HG03097 (cell line): ENCODE results near the gene GBX1.

Experiments
- ATAC-seq: cut with Tn5 transposase; IDR thresholded peaks from one replicate; pipeline ENCODE4 v1.9.1; 2021; ENCODE audit not compliant: unreplicated experiment, low FRiP score

The GBX1 gene

DNA sequence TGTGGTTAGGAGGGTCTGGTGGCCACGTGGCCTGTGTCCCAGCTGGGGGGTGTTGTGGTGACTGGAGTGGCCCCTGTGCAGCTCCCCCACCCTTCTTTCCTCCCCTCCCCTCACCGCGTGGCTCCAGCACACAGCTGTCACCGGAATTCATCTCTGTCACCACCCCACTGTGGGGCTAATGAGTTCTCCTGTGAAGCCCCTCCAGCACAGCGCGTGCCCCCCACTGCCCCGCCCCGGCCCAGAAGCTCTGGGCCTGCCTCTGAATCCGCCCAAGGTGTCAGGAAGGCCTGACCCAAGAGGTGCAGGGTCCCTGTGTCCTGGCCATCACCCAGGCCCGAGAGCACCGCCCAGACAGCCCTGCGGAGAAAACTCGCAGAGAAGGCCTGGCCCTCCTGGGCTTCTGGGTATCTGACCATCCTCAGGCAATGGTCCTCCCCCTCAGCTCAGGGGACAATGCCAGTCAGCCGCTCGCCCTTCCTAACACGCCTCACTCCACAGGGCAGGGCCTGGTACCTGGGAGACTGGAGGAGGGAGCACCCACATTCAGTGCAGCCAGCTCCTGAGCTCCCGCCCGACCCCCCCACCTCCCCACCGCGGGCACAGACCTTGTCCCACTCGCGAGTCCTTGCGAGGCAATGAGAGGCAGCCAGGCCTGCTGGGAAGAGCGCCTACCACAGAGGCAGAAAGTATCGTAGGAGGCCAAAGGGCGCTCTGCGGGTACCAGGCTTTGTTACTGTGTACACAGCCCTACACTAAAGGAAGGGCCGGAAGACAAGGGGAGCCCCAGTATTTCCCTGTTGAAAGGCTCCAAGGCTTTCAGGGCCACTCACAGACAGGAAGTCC lies 38.2 kb downstream of the GBX1 start:
- no peak for ATAC-seq

DNA sequence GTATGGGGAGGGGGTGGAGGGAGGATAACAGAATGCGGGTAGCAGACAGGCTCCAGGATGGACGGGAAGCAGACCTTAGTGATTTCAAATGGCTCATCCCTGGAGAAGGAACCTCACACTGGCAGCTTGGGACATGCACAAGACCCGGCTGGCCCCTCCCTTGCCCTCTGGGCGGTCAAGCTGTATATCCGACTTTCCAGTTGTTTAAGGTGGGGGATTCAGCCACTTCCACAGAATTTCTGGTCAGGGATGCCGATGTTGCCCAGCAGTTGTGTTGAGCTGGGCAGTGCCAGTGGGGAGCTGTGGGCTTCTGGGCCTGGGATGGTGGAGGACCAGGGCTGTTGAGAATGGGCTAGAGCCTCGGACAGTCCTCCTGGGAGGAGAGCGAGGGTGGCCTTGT lies 38.8 kb downstream of the GBX1 start:
- ATAC-seq: no peak

DNA sequence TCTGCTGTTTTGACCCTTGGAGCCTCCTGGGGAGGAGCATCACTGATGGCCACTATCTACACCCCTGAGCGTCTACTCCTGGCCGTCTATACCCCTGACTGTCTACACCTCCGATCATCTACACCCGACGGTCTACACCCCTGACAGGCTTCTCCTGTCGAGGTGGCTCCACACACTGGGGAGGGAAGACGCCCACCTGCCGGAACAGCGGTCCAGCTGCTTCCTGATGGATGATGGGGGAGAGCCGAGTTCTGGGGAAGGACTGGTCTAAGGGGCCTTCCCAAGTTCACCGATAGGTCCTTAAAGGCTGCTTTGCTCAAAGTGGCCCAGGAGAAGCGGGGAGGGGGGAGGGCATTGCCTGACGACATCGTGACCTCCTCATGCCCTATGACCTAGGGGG lies 39.4 kb downstream of the GBX1 start:
- no peak for ATAC-seq

- ATAC-seq: no peak
These were observed 40.9 kb downstream of the GBX1 start for GRCh38 chr7:151126491-151127137.

DNA sequence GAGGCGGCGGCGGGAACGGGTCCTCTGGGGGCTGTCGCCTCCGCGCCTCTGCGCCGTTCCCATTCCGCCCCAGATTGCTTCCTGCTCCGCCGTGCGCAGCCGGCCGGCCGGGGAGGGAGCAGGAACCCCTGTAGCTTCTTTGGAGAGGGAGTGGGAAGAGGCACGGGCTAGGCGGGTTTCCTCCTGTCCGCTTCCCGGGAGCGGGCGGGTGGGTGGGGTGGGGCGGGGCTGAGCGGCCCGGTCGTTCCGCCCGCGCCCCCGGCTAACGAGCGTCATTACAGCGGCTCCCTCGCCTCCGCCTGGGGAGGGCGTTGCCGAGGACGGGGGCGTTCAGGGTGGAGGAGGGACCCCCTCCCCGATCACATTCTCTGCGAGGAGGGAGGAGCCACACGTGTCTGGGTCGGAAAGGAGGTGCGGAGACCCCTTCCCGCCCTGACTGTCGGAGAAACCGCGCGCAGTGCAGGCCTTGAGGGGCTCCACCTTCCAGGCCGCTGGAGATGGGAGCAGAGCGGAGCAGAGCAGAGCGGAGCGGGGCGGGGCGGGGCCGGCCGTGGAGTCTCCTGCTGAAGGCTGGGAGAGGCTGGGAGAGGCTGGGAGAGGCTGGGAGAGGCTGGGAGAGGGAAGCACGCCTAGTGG lies 41.5 kb downstream of the GBX1 start:
- ATAC-seq: no peak

DNA sequence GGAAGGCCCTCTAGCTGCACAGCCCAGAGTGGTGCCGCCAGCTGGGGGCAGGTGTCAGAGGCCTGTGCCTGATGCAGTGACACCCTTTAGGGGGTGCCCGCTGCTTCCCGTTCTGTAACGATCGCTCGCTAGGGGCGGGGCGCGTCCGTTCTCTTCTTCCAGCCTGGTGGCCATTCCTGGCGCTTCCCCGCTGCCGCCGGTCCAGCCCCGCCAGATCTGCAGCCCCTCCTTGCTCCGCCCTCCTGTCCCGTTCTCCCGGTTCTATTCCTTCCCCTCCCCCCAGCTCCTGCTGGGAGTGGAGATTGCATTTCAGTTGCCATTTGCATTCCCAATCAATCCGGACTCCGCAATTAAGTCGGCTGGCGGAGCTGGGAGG lies 42.0 kb downstream of the GBX1 start:
- ATAC-seq: no peak

- no peak for ATAC-seq
These were observed 42.5 kb downstream of the GBX1 start for GRCh38 chr7:151124899-151125399.

DNA sequence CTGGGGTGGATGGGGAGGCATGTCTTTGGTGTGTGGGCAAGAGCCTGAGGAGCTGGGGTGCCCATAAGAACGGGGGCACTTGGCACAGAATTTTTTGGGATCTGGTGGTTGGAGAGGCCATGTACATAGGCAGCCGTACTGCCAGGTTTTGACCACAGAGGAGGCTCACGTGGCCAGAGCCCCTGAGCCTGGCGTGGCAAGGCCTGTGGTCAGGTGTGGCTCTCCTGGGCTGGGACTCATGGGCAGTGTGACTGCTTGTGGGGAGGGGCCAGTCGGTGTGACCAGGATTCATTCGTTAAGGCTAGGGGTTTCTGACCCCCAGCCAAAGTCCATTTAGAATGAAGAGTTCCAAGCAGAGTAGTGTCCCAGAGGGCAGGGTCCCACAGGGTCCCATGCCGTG lies 43.0 kb downstream of the GBX1 start:
- ATAC-seq: no peak

DNA sequence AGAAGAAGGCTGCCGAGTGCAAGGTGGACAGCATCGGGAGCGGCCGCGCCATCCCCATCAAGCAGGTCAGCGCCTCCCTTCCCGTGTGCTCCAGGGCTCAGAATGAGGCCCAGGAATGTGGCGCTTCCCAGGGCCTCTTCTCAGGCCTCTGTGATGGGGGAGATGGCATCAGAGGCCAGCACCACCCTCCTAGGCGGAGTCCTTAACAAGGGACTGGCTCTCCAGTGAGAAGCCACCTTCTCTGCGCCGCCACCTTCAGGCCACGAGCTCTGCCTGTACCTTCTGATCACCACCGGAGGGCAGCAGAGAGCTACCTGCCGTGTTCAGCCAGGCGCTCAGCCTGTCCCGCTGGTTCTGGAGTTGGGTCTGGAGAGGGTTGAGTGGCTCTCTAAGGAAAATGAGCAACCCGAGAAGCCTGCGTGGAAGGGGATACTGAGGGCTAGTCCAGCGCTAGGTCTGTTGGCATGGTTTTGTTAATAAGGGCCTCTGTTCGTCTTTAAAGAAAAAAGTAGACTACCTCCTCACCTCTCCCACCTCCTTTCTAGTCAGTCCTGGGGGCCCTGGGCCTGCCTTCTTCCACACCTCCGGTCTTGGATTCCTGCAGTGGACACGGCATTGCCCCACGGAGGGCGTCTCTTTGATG lies 43.6 kb downstream of the GBX1 start:
- peak; percentile 72 for ATAC-seq

- no peak for ATAC-seq
These were observed 44.2 kb downstream of the GBX1 start for GRCh38 chr7:151123158-151123821.

GRCh38 chr7:151122796-151123157 lies 44.7 kb downstream of the GBX1 start:
- no peak for ATAC-seq

- no peak for ATAC-seq
These were observed 45.2 kb downstream of the GBX1 start for GRCh38 chr7:151122276-151122675.

DNA sequence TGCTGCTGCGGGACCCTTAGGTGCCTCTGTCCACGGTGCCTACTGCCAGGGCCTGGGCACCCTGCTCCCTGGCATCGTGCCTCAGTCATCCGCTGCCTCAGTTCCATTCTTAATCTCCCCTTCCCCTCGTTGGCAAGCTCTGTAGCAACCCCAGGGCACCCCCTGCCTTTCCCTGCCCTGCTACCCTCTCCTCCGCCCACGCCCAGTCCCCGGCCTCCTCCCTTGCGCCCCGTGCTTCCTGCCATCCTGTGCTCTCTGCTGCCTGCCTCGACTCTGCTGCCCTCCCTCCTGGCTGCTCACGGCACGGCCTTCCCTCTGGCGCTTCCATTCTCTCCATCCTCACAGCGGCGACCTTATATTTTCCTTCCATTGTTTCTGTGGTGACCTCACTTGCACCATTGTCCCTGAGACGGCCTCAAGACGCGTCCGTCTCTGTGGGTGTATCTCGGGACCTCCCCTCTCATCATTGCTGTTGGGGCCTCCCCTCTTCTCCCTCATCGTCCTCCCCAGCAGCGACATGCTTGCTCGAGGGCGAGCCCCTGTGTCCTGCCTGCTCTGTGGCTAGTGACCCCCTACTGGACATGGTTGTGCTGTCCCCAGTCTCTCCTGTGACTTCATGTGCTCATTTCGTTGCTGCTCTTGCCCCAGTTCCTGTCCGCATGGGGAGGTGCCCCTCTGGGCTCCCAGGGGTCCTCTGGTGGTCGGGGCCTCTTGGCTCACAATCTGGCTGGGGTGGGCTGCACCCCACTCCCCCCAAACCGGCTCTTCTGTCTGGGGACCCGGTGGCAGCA lies 45.9 kb downstream of the GBX1 start:
- no peak for ATAC-seq

- ATAC-seq: no peak
These were observed 46.6 kb downstream of the GBX1 start for GRCh38 chr7:151120896-151121295.

GRCh38 chr7:151119902-151120301 lies 47.6 kb downstream of the GBX1 start:
- no peak for ATAC-seq

GRCh38 chr7:151119055-151119415 lies 48.5 kb downstream of the GBX1 start:
- ATAC-seq: no peak

DNA sequence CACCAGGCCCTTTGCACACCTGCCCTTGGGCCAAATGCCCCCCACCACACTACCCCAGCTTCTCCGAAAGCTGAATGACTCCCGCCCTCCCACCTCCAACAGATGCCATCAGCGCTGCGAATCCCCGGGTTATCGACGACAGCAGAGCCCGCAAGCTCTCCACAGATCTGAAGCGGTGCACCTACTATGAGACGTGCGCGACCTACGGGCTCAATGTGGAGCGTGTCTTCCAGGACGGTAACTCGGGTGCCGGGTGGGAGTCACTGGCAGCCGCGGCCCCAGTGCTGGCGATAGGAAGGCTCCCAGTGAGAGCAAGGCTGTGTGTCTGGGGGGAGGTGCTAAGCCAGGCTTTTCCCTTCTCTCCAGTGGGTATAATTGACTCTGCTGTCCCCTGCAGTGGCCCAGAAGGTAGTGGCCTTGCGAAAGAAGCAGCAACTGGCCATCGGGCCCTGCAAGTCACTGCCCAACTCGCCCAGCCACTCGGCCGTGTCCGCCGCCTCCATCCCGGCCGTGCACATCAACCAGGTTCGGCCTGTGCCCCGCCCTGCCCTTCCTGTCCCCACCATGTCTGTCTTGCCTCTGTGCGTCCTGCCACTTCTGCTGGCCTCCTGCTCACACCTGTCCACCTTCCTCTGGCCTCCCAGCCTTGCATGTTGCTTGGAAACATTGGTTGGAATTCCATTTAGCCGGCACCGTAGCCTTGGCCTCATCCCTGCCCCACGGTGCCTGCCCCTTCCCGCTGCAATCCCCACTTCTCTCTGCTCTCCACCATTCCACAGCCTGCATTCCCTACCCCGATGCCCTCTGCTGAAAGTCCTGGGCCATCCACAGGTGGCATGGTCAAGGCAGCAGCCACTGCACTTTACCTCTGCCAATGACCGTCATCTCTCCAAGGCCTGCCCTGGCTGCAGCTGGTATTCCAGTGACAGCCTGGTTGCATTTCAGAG lies 49.1 kb downstream of the GBX1 start:
- ATAC-seq: no peak

DNA sequence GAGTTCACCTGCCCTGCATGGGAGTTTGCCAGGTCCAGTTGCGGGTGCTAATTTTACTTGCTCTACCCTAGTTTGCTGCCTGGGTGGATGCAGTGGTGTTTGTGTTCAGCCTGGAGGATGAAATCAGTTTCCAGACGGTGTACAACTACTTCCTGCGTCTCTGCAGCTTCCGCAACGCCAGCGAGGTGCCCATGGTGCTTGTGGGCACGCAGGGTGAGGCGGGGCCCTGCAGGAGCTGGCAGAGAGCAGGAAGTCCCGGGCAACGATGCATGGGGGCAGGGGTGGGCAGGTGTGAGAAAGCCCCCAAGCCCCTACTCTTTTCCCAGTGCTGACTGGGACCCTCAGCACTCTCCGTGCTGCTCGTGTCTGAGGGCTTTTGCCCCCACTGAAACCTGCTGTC lies 49.9 kb downstream of the GBX1 start:
- ATAC-seq: no peak
